CD4-positive, alpha-beta T cell (primary cell): Measurements from ENCODE around the gene CDH13. TPM values are rescaled to one million over a fixed set of nuclear protein-coding genes. Genes with fewer than 3 reads are reported as not detected.

Experiments
- ATAC-seq: fragments of 200-7000 bp; cut with Tn5 transposase; one replicate; pipeline ENCODE4 v1.10.0; 2022; ENCODE audit warnings: mild to moderate bottlenecking; ENCODE audit not compliant: poor library complexity
- CTCF ChIA-PET: fragments of 350-600 bp; sonication (Branson Sonifier 250); formaldehyde crosslinking; loops from one replicate; lab custom pipeline; 2021; ENCODE audit warnings: antibody characterized with exemption, inconsistent platforms; lab: Charles Lee
- POLR2A ChIA-PET: fragments of 350-600 bp; sonication (Branson Sonifier 250); formaldehyde crosslinking; loops from one replicate; lab custom pipeline; 2021; ENCODE audit warnings: antibody characterized with exemption, inconsistent platforms; lab: Charles Lee
- DNase-seq, 14 experiments: peaks; one replicate each; pipeline ENCODE4 v3.0.0-alpha.2; 2013 to 2020; ENCODE audit warnings: mixed read lengths in 2 of 14
- H3K27ac ChIP-seq, 2 donors: one replicate each; pipeline versions ENCODE4 v1.5.1 to v1.7.0; 2013; ENCODE audit warnings: low read length in 2 of 2, low read depth in 1 of 2, mild to moderate bottlenecking in 1 of 2
- H3K27me3 ChIP-seq, 2 experiments: 1 replicate in 1 of 2; 2 replicates in 1 of 2; pipeline versions ENCODE4 v1.6.1 to v1.7.0; 2013; ENCODE audit warnings: low read length in 2 of 2, control low read depth in 1 of 2, mild to moderate bottlenecking in 1 of 2, moderate library complexity in 1 of 2; ENCODE audit not compliant: insufficient read depth in 2 of 2, control insufficient read depth in 1 of 2
- H3K36me3 ChIP-seq: one replicate; pipeline ENCODE4 v1.6.1; 2013; ENCODE audit warnings: low read length, control low read depth; ENCODE audit not compliant: insufficient read depth
- H3K4me1 ChIP-seq: one replicate; pipeline ENCODE4 v1.6.1; 2013; ENCODE audit warnings: low read length, control low read depth; ENCODE audit not compliant: insufficient read depth
- H3K4me3 ChIP-seq: one replicate; pipeline ENCODE4 v1.5.1; 2013; ENCODE audit warnings: mild to moderate bottlenecking, low read length, moderate library complexity
- H3K9me3 ChIP-seq, 2 experiments: 1 replicate in 1 of 2; 2 replicates in 1 of 2; pipeline versions ENCODE4 v1.6.1 to v1.7.0; 2013; ENCODE audit warnings: low read length in 2 of 2, mild to moderate bottlenecking in 2 of 2, control low read depth in 1 of 2, moderate library complexity in 1 of 2; ENCODE audit not compliant: control insufficient read depth in 1 of 2, insufficient read depth in 1 of 2
- H3K27ac Mint-ChIP-seq: one replicate; pipeline ENCODE4 v1.8.0; 2020; ENCODE audit warnings: mixed read lengths
- H3K27me3 Mint-ChIP-seq: one replicate; pipeline ENCODE4 v1.8.0; 2021; ENCODE audit warnings: mixed read lengths
- H3K36me3 Mint-ChIP-seq: one replicate; pipeline ENCODE4 v1.8.0; 2021; ENCODE audit warnings: low read depth, mixed read lengths
- H3K4me1 Mint-ChIP-seq: one replicate; pipeline ENCODE4 v1.8.0; 2021; ENCODE audit warnings: low read depth, mixed read lengths
- H3K4me3 Mint-ChIP-seq: one replicate; pipeline ENCODE4 v1.8.0; 2020; ENCODE audit warnings: mild to moderate bottlenecking, mixed read lengths
- H3K9me3 Mint-ChIP-seq: one replicate; pipeline ENCODE4 v1.8.0; 2020; ENCODE audit warnings: mixed read lengths
- intact Hi-C, 2 experiments: fragments of 100-400 bp; cut with DNase I in 1 of 2; cut with micrococcal nuclease in 1 of 2; formaldehyde crosslinking; loops; one replicate each; pipeline versions ENCODE4 v1.15.1 to v1.9.0; 2023 to 2025; cut with DNase I, micrococcal nuclease
- total RNA-seq, 174 experiments: library from RNA in 2 of 174; stranded (reverse) in 2 of 174; gene quantifications; one replicate each; pipeline ENCODE4 v1.2.3 and lab custom pipeline; 2021 to 2026
- TF ChIP-seq, protein P1 (sequence below): fragments of 200-600 bp; IDR thresholded peaks from one replicate; pipeline ENCODE4 v1.8.0; 2022; ENCODE audit warnings: antibody characterized with exemption, mild to moderate bottlenecking

Gene CDH13
- total RNA-seq, 2 experiments from 2014 or later: not detected

DNA sequence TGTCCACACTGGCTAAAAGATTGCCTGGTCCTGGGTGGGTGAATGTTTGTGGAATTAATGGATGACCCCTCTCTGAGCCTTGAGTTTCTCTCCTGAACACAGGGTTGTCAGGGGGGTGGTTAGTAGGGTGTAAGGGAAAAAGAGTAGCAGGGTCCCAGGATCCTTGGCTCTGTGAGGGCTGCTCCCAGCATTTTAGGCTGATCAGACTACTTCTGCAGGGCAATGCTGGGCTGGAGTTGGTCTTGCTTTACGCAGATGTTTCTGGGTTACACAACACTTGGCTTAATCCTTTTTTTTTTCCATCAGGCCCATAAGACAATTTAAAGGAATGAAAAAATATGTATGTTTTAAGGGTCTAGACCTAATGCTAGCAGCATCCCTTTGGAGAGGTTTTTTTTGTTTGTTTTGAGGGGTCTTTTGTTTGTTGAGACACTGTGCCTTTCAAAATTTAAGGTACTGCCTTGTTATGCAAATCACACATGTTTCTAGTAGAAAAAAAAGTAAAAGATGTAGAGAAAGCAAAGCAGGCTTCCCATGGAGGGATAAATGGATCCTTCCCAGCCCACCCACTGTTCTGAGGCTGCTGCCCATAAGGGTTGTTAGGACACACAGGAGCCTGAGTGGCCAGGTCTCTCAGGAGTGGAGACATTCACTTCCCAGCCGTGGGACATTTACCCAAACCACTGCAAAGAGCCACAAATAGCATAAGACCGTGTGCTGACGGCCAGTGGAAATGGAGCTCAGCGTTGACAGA lies 955.4 kb downstream of the CDH13 start:
- POLR2A ChIA-PET: no interaction called here
- TF ChIP-seq, protein P1, sequence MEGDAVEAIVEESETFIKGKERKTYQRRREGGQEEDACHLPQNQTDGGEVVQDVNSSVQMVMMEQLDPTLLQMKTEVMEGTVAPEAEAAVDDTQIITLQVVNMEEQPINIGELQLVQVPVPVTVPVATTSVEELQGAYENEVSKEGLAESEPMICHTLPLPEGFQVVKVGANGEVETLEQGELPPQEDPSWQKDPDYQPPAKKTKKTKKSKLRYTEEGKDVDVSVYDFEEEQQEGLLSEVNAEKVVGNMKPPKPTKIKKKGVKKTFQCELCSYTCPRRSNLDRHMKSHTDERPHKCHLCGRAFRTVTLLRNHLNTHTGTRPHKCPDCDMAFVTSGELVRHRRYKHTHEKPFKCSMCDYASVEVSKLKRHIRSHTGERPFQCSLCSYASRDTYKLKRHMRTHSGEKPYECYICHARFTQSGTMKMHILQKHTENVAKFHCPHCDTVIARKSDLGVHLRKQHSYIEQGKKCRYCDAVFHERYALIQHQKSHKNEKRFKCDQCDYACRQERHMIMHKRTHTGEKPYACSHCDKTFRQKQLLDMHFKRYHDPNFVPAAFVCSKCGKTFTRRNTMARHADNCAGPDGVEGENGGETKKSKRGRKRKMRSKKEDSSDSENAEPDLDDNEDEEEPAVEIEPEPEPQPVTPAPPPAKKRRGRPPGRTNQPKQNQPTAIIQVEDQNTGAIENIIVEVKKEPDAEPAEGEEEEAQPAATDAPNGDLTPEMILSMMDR: no peak
- ATAC-seq (no peak), DNase-seq (no peak)
- H3K27ac ChIP-seq: no peak overlapping the region
- no peaks in the 10 kb centered on the region for H3K4me1 ChIP-seq
- H3K27me3 Mint-ChIP-seq: no peaks in the 10 kb centered on the region
- H3K9me3 Mint-ChIP-seq: no peaks in the 10 kb centered on the region
- H3K36me3 ChIP-seq: no peaks in the 10 kb centered on the region
- peaks cover 0 to 3% of the 10 kb centered on the region in 2 experiments for H3K27me3 ChIP-seq
- no peak overlapping the region for H3K4me3 Mint-ChIP-seq
- intact Hi-C loops: no loop called here
- H3K9me3 ChIP-seq: no peaks in the 10 kb centered on the region
- CTCF ChIA-PET: no interaction called here
- no peak overlapping the region for H3K27ac Mint-ChIP-seq
- no peaks in the 10 kb centered on the region for H3K36me3 Mint-ChIP-seq
- no peaks in the 10 kb centered on the region for H3K4me1 Mint-ChIP-seq
- no peak overlapping the region for H3K4me3 ChIP-seq

DNA sequence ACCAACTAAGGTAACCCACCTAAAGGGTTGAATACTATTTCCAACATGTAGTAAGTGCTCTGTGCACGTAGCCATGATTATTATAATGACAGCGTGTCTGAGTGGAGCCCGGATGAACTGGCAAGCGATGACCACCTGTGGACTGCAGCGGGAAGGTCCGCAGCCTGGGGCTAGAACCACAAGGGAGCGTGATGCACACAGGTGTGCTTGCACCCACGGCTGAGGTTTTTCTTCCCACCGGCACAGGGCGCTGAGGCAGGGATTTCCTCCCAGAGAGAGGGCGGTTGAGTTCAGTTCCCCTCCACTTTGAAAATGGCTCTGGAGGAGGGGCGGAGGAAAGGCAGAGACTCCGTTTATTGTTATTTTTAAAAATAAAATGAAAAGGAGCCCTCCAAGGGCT lies 959.3 kb downstream of the CDH13 start:
- no peaks in the 10 kb centered on the region for H3K36me3 Mint-ChIP-seq
- ChIA-PET POLR2A (no interaction called here), CTCF (no interaction called here)
- Histone ChIP-seq H3K27ac (no peak overlapping the region), H3K27me3 (no peaks in the 10 kb centered on the region), H3K4me1 (no peaks in the 10 kb centered on the region), H3K4me3 (no peak overlapping the region), H3K36me3 (no peaks in the 10 kb centered on the region), H3K9me3 (peaks cover 0 to 8% of the 10 kb centered on the region in 2 experiments)
- no peak overlapping the region for H3K27ac Mint-ChIP-seq
- no peak overlapping the region for H3K4me3 Mint-ChIP-seq
- H3K27me3 Mint-ChIP-seq: no peaks in the 10 kb centered on the region
- intact Hi-C loops: no loop called here
- DNase-seq (no peak), ATAC-seq (no peak)
- TF ChIP-seq, protein P1: no peak
- no peaks in the 10 kb centered on the region for H3K4me1 Mint-ChIP-seq
- H3K9me3 Mint-ChIP-seq: no peaks in the 10 kb centered on the region

GRCh38 chr16:83586461-83587200 lies 959.9 kb downstream of the CDH13 start:
- TF ChIP-seq, protein P1: no peak
- Mint-ChIP-seq H3K4me1 (no peaks in the 10 kb centered on the region), H3K27me3 (no peaks in the 10 kb centered on the region), H3K4me3 (no peak overlapping the region), H3K27ac (no peak overlapping the region), H3K9me3 (no peaks in the 10 kb centered on the region), H3K36me3 (no peaks in the 10 kb centered on the region)
- intact Hi-C loops: no loop called here
- peaks cover 0 to 8% of the 10 kb centered on the region in 2 experiments for H3K9me3 ChIP-seq
- DNase-seq (no peak), ATAC-seq (no peak)
- no peaks in the 10 kb centered on the region for H3K36me3 ChIP-seq
- POLR2A ChIA-PET: no interaction called here
- no peak overlapping the region for H3K4me3 ChIP-seq
- no peaks in the 10 kb centered on the region for H3K4me1 ChIP-seq
- no peak overlapping the region for H3K27ac ChIP-seq
- CTCF ChIA-PET: no interaction called here
- no peaks in the 10 kb centered on the region for H3K27me3 ChIP-seq
